Pulmonary artery endothelial cell (primary cell): Measurements from ENCODE around the gene NR3C2. TPM values are rescaled to one million over a fixed set of nuclear protein-coding genes. Genes with fewer than 3 reads are reported as not detected.
A peak's percentile ranks its signal among the peaks of the same experiment; 100 is the strongest.

Source experiments
- DNase-seq: peaks from one replicate; pipeline ENCODE4 v3.0.0-alpha.2; 2011; ENCODE audit warnings: low read depth, low spot score
- total RNA-seq: library from RNA; depleted of rRNA; stranded (reverse); fragments of >200 nt; gene quantifications from 2 replicates; pipeline ENCODE4 v1.2.3, GENCODE V29; 2014

The NR3C2 gene
- total RNA-seq, 1 donor from 2014 or later: 7.6 TPM

GRCh38 chr4:148435654-148436406 is 6.4 kb downstream of the NR3C2 start:
- no peak for DNase-seq

GRCh38 chr4:148434075-148434773 is 8.0 kb downstream of the NR3C2 start:
- no peak for DNase-seq

GRCh38 chr4:148431401-148431800 is 10.8 kb downstream of the NR3C2 start:
- no peak for DNase-seq

DNA sequence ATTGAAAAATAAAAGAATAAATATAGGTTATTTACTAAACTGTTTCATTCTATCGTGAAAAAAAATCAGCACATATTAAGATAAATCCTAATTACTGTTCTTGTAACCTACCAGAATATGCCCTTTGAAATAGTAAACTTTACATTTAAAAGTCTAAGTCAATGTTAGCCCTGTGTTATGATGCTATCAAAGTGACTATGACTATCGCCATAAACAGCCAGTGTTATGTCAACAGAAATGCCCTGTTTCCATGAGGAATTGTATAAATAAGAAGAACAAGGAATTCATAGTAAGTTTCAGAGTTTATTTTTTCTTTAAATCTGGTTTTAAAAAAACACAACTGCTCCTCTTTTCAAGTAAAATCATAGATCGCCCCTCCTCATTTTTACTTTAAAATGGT is 11.4 kb downstream of the NR3C2 start:
- no peak for DNase-seq

DNA sequence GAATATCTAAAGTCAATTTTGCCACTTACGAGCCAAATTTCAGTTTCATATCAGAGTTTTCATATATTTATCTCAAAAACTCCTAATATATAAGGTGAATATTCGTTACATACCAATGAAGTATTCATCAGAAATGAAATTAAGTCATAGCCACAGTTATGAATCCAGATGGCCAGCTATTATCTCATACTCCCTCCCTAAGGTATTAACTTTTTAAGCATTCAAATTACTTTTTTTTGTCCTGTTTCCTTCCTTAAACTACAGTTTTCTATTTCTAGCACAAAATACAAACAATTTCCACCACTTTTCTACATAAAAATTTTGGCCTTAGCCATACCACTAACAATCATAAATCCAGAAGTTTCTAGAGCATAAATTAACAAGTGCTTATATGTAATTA is 13.0 kb downstream of the NR3C2 start:
- no peak for DNase-seq

- DNase-seq: no peak
Observed at GRCh38 chr4:148426643-148427042, 15.6 kb downstream of the NR3C2 start.

- no peak for DNase-seq
Observed at GRCh38 chr4:148425327-148426110, 16.7 kb downstream of the NR3C2 start.

DNA sequence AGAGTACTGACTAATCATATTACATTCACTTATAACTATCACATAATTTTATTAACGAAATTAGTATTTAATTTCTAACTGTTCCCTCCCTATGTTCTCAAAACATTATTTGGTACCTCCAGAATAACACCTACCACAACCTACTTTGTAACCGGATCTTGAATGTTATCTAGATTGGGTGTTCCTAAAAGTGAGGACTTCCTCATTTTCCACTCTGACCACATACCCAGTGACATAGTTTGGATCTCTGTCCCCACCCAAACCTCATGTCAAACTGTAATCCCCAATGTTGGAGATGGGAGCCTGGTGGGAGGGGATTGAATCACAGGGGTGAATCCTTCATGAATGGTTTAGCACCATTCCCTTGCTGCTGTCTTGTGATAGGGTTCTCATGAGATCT is 21.8 kb downstream of the NR3C2 start:
- DNase-seq: no peak

DNA sequence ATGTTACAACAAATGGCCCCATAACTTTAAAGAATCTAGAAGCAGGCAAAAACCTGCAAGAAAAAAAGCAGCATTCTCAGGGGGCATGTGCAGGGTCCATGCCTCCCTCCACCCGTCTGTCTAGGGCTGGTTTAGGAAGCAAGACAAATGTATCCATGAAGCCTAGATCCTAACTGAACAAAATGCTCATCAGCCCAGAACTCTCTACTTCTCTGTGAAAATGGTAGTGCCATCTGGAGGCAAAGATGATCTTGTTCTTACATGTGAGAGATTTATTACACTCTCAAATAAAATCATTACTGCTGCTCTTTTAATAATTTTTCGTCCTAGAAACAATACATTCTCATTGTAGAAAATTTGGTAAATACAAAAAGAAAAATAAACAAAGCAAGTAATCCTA is 26.7 kb downstream of the NR3C2 start:
- DNase-seq: no peak

DNA sequence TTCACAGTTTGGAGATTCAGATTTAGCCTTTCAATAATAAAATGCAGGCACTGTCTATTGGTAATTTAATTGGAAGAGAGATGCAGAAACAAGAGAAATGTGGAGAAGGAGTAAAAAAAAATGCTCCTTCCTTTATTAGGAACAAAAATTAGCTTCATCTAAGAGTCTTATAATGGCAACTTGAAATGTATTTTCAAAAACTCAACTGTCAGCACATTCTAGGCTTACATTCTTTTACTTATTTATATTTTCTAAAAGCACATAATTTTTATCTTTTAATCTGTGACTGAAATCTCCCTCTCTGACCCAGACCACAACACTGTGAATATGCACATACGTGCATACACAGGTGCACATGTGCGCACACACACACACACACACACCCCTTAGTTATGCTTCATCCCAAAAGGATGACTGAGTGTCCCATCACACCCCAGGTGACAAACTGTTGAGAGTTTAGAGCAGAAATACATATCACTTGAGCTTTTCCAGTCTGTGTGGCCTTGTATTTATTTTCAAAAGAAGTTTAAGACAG is 29.7 kb downstream of the NR3C2 start:
- DNase-seq: no peak

DNA sequence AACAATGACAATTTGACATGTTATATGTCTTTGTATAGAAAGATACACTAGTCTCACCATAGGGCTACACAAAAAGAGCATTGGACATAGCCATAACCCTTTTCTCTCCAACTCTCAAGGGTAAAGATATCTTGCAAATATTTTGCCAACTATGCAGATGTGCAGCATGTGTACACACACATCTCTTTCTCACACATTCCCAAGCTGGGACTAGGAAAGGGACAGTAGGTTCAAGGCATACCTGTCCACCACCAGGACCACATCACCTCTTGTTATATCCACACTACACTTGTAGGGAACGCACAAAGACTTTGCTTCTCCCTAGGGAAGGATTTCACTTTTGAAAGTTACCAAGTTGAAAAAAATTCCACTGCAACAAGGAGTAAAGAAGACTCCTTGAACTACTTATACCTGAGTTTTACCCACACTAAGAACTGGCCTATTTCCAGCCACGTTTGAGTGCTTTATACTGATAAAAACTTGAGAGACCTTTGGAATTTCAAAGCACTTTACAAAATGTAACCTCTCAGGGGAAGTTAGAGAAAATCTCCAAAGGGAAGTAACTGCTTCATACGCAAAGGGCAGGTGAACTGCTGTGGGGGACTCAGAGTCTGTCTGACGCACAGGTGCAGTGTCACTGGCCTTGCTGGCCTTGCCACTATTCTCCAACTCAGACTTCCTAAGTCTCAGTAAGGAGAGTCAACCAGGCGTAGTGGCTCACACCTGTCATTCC is 36.9 kb downstream of the NR3C2 start:
- no peak for DNase-seq

- DNase-seq: no peak
Observed at GRCh38 chr4:148398988-148399387, 43.2 kb downstream of the NR3C2 start.

DNA sequence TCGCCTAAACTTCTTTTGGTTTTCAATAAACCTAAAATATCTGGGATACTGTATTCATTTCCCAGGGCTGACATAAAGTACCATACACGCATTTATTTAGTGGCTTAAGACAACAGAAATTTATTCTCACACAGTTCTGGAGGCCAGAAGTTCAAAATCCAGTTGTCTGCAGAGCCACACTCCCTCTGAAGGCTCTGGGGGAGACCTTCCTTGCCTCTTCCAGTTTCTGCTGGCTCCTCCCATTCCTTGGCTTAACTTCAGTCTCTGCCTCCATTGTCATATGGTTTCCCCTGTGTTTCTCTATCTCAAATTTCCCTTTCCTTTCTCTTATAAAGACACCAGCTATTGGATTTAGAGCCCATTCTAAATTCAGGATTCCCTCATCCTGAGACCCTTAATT is 44.4 kb downstream of the NR3C2 start:
- no peak for DNase-seq

DNA sequence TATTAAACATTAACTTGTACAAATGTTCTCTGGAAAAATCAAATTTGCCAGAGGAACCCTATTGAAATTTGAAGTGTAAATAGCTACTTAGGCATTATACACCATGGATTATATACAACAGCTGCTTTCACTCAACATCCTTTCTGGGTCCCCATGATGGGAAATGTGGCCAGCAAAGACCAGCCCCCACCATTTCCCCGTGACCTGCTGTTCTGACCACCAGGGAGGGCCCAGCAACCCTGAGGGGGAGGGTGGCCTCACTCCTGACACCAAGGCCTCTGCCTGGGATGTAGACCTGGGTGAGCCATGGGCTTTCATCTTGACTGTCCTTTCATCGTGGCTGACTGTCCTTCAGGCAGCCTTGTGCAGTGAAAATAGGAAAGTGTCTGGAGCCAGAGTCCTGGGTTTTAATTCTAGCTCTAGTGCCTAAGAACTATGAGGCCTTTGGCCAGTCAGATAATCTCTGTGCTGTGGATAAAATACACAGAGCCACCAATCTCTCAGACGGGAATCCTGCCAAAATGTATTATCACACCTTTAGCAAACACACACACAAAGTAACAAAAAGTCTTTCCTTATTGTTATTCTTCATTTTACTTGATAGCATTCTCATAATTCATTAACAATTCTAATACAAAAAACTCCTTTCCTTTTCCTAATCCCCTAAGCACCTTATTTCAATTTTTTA is 45.1 kb downstream of the NR3C2 start:
- DNase-seq: no peak

- DNase-seq: no peak
Observed at GRCh38 chr4:148395771-148396170, 46.4 kb downstream of the NR3C2 start.

DNA sequence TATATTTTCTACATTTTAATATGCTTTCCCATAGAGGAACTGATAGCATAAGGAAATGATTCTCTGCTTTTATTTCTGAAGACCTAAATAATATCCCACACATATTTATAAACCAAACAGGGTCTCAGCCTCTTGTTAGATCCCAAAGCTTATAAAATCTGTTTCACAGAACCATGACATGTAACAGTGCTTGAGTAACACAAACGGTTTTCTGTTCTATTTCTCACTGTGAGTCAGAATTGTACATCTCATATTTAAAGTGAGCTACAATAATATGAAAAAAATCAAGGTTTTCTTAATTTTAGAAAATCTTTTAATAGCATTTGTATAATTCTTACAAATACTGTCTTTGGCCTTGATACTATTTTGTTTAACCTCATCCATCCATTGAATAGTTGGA is 51.2 kb downstream of the NR3C2 start:
- DNase-seq: no peak

GRCh38 chr4:148390311-148390710 is 51.9 kb downstream of the NR3C2 start:
- DNase-seq: no peak

GRCh38 chr4:148380291-148380690 is 61.9 kb downstream of the NR3C2 start:
- no peak for DNase-seq

DNA sequence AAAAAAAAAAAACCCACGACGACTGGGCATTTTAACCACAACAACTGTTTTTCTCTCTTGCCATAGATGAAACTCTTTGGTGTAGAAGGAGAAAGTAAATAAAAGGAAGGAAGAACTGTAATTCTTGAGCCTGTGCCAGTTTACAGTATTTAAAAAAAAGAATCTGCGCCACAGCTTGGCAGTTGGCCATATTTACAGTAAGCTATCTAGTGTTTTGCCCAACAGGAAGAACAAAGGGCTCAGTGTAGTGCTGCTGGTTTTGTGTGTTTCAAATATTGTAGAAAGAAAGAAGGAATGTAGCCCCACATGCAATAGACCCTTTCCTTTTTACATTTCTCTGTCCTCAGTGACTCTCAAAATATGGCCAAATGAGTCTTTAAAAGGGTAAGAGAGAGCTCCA is 66.1 kb downstream of the NR3C2 start:
- DNase-seq: peak; percentile 77

DNA sequence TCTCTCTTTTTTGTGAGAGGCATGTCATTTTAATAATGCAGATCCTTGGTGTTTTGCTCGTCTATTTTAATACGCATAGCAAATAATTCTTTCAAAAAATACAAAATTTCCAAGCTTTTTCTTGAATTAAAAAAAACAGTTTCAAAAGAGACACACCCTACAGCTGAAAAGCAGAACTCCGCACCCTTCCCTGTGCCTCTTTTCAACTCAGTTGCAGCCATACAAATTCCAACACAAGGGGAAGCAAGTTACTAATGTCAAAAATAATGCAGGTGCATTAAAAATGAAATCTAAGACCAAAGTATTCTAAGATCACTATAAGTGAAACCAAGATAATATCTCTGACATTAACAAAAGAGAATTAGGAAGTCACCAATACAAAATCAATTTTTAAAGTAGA is 66.6 kb downstream of the NR3C2 start:
- DNase-seq: no peak

GRCh38 chr4:148373093-148373492 is 69.1 kb downstream of the NR3C2 start:
- DNase-seq: no peak
